ENCODE data around the gene PEAK1.
A peak's percentile ranks its signal among the peaks of the same experiment; 100 is the strongest.

PEAK1 gene

DNA sequence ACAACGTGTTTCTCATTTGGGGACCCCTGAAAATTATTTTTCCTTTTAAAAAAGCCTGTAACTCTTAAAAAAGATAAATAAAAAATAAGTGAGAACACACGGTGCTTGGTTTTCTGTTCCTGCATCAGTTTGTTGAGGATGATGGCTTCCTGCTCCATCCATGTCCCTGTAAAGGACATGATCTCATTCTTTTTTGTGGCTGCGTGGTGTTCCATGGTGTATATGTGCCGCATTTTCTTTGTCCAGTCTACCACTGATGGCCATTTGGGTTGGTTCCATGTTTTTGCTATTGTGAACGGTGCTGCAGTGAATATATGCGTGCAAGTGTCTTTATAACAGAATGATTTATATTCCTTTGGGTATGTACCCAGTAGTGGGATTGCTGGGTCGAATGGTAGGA lies 351.3 kb downstream of the PEAK1 start:
- no peak for TF ChIP-seq ZNF274 (IDR thresholded peaks at IDR 0.05; ENCODE audit: low read depth, low read length)
- H3K4me3 ChIP-seq (ENCODE audit: low read length), result no peak overlapping the region; the same call in 1 of the 2 replicates

- no peak for TF ChIP-seq ZNF274 (IDR thresholded peaks at IDR 0.05; ENCODE audit: low read depth, low read length)
- H3K4me3 ChIP-seq (ENCODE audit: low read length), result no peak overlapping the region; the same call in 1 of the 2 replicates
Observed at GRCh38 chr15:77067691-77068367, 352.1 kb downstream of the PEAK1 start.

- no peak overlapping the region; the same call in 1 of the 2 replicates for H3K4me3 ChIP-seq (ENCODE audit: low read length)
- TF ChIP-seq ZNF274 (IDR thresholded peaks at IDR 0.05; ENCODE audit: low read depth, low read length), result no peak
Observed at GRCh38 chr15:77066971-77067690, 352.8 kb downstream of the PEAK1 start.

DNA sequence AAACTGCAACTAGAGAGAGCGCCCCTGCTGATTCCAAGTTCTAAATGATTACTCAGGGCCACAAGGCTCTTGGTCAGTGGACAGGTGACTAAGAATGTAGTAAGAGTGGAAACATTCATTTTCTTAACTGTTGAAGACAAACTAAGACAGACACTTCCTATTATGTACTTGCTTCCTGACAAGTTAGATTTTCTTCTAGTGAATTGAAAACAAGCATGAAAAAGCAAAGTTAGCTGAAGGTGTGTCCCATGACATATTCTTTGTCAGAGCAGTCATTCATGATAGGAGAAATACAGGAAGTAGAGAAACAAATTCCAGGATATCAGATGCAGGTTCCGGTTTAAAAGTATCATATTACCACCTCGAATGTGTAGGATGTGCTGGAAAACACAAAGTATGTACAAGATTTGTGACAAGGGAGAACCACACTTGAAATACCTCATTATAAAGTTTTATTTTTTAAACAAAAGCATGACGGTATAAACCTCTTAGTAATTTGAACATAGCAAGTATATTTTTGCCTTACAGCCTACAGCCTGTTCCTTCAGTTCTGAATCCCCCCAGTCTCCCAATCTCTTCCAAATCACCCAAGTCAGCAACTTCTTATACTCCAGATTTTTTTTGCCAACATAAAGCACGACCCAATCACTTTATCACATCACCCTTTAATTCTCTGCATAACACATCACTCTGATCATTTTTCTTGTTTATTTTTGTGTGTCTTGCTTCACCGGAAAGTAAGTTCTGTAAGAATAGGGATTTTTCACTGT lies 355.2 kb downstream of the PEAK1 start:
- H3K4me3 ChIP-seq (ENCODE audit: low read length), result no peak overlapping the region
- no peak for TF ChIP-seq ZNF274 (IDR thresholded peaks at IDR 0.05; ENCODE audit: low read depth, low read length)

DNA sequence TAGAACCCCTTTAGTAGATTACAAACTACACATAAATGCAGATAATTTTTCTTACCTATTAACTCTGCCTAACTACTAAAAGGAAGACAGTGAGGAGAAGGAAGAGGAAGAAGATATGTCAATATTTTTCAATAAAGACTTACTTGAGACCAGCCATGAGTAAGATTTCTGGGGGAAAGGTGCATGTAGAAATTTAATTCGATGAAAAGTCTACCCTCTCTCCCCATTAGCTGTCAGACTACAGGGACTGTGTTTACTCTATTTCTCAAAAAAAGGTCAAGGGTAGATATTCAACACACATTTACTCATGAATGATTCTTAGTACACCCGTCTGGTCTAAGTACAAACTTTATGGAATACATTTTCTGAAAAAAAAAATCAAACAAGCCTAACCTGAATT lies 355.8 kb downstream of the PEAK1 start:
- TF ChIP-seq ZNF274 (IDR thresholded peaks at IDR 0.05; ENCODE audit: low read depth, low read length), result no peak
- H3K4me3 ChIP-seq (ENCODE audit: low read length), result no peak overlapping the region

GRCh38 chr15:77063249-77063648 lies 356.7 kb downstream of the PEAK1 start:
- TF ChIP-seq ZNF274 (IDR thresholded peaks at IDR 0.05; ENCODE audit: low read depth, low read length), result no peak
- H3K4me3 ChIP-seq (ENCODE audit: low read length), result no peak overlapping the region

GRCh38 chr15:77060546-77060945 lies 359.4 kb downstream of the PEAK1 start:
- TF ChIP-seq ZNF274 (IDR thresholded peaks at IDR 0.05; ENCODE audit: low read depth, low read length), result no peak
- peak overlapping the region; percentile 45; the same call in 1 of the 2 replicates for H3K4me3 ChIP-seq (ENCODE audit: low read length)

DNA sequence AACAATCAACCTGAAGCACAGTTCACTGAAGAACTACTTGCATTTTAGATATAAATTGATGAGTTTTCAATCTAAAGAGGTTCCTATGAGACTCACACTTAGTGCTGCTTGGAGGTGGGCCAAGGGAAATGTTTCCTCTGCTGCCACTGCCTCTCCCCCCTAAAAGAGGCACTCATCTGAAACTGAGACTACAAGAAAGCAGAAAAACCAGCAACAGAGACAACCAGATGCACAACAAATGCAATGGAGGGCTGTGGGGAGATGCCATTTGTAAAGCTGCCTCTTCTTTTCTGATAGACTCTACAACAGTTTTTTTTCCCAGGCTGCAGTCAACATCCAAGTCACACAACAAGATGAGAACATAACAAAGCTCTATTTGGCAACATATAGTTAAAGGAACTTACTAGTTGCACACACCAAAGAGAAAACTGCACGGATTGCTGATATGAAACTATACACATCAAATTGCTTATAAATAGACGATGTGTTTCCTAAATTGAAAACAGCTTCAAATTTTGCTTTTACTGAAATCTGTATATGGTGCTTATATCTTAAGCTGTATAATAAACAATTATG lies 360.0 kb downstream of the PEAK1 start:
- H3K4me3 ChIP-seq (ENCODE audit: low read length), result peak overlapping the region; percentile 26; the same call in 1 of the 2 replicates

DNA sequence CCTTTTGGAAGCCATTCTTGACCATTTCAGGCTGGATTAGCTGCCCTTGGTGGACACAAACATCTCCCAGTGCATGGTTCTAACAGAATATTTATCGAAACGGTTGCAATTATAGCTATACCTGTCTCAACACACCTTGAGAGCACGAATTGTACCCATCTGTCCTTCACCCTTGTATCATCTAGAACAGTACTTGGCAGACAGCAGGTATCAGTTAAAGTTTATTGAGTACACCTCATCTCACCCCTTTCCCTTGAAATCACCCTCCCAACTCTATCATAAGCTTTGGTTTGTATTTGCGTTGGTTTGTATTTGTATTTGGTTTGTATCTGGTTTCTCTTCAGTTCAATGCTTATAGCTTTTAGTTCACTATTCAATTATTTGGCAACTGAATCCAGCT lies 361.4 kb downstream of the PEAK1 start:
- no peak overlapping the region for H3K4me3 ChIP-seq (ENCODE audit: low read length)
- no peak for TF ChIP-seq ZNF274 (IDR thresholded peaks at IDR 0.05; ENCODE audit: low read depth, low read length)

More for the DNA sequence above, 360.0 kb downstream of the PEAK1 start:
- TF ChIP-seq ZNF274 (IDR thresholded peaks at IDR 0.05; ENCODE audit: low read depth, low read length), result no peak

DNA sequence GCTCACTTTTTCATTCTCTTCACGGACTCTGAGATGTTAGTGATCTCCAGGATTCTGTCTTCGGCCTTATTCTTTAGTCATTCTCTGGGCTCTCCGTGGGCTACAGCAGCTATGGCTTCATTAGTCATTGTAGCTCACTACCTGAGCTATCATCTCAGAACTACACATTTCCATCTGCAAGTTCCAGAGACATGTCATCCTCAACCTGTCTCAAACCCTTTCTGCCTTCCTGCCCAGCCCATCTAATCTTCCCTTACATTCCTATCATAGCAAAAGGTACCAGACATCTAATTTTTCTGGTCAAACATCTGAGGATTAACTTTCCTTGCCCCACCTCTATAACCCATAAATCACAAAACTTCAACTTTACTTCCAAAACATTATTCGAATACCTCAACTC lies 362.2 kb downstream of the PEAK1 start:
- no peak for TF ChIP-seq ZNF274 (IDR thresholded peaks at IDR 0.05; ENCODE audit: low read depth, low read length)
- H3K4me3 ChIP-seq (ENCODE audit: low read length), result no peak overlapping the region

DNA sequence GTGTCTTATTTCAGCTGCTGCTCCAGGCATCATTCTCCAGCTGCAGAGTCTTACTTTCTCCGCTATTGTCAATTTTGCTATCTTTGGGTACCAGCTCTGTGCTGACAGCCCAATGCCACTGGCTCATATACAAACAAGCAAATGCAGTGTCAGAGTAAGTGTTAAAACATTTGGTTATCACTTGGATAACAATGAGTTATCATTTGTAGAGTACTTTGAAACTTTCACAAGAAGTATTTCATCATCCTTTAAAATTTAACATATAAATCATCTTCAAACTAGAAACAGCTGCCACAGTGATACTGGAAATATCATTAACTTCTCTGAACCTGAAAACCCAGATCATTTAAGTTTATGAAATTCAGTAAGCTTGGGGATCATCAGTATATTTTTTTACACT lies 362.8 kb downstream of the PEAK1 start:
- no peak for TF ChIP-seq ZNF274 (IDR thresholded peaks at IDR 0.05; ENCODE audit: low read depth, low read length)
- no peak overlapping the region for H3K4me3 ChIP-seq (ENCODE audit: low read length)

DNA sequence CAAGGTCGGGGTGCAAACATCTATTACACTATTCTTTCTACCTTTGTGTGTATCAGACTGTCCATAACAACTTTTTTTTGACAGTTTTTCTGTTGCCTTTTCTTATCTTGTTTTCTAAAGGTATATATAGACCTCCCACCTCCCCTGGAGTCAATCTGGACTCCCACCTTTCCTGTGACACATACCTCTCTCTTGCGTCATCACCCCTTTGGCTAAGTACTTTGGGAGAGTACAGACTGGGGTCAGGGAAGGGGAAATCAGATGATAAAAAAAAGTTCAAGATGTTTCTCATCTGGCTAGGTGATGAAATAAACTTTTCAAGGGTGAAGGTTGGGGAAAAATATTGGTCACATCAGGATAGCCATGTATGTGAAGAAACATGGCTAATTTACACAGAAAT lies 366.2 kb downstream of the PEAK1 start:
- no peak for TF ChIP-seq ZNF274 (IDR thresholded peaks at IDR 0.05; ENCODE audit: low read depth, low read length)

GRCh38 chr15:77052556-77052955 lies 367.3 kb downstream of the PEAK1 start:
- H3K4me3 ChIP-seq (ENCODE audit: low read length), result no peak overlapping the region
- no peak for TF ChIP-seq ZNF274 (IDR thresholded peaks at IDR 0.05; ENCODE audit: low read depth, low read length)

More for the DNA sequence above, 366.2 kb downstream of the PEAK1 start:
- H3K4me3 ChIP-seq (ENCODE audit: low read length), result no peak overlapping the region

All from GM08714 (cell line).